ENCODE measurements around the gene IL10RB. TPM values are rescaled to one million over a fixed set of nuclear protein-coding genes. Genes with fewer than 3 reads are reported as not detected.
"Not testable (repeated sequence)": the region's sequence is repeated elsewhere in the genome, so short reads cannot be mapped to it uniquely, and the experiment has no call there.

The IL10RB gene
- total and polyA plus RNA-seq, 5 experiments from 2014 or later = 29.4 to 50.6 (median 44.6) TPM

- peak overlapping the region in 1 of 10 donors; percentile 83 for H3K4me3 Mint-ChIP-seq
- DNase-seq, H3K27me3 Mint-ChIP-seq, H3K9me3 Mint-ChIP-seq, ATAC-seq: not testable (repeated sequence)
- H3K4me1 Mint-ChIP-seq = peaks cover 52 to 92% (median 86%) of the 10 kb centered on the region in 4 donors
- H3K36me3 Mint-ChIP-seq = peaks cover 11 to 55% (median 41%) of the 10 kb centered on the region in 3 donors
- peak overlapping the region in 6 of 10 donors; percentile 7 to 96 (median 91) for H3K27ac Mint-ChIP-seq
- POLR2A ChIA-PET = interaction anchor here (1.6 to 3.6 kb wide), 2 partner anchors 11 to 23 kb away, joined by 5 to 20 read pairs; partner anchors contain the start of gene IL10RB
These were observed 23.3 kb upstream of the IL10RB start for GRCh38 chr21:33242846-33243245.

- DNase-seq = no peak
- Mint-ChIP-seq H3K27ac (peak overlapping the region; percentile 70 to 96 (median 91)), H3K36me3 (peaks cover 15 to 65% (median 44%) of the 10 kb centered on the region in 3 donors), H3K4me3 (peak overlapping the region in 9 of 10 donors; percentile 11 to 83 (median 67)), H3K9me3 (no peaks in the 10 kb centered on the region), H3K4me1 (peaks cover 49 to 89% (median 85%) of the 10 kb centered on the region in 4 donors), H3K27me3 (no peaks in the 10 kb centered on the region)
- POLR2A ChIA-PET = interaction anchor here (1.7 to 3.6 kb wide), 2 partner anchors 12 to 22 kb away, joined by 4 to 20 read pairs; partner anchors contain the start of gene IL10RB
- peak; percentile 38 to 51 for ATAC-seq
These were observed 21.9 kb upstream of the IL10RB start for GRCh38 chr21:33244082-33244778.

- peaks cover 19 to 70% (median 44%) of the 10 kb centered on the region in 3 donors for H3K36me3 Mint-ChIP-seq
- peak overlapping the region; percentile 70 to 96 (median 91) for H3K27ac Mint-ChIP-seq
- DNase-seq (no peak), ATAC-seq (no peak)
- POLR2A ChIA-PET = interaction anchor here (1.7 kb wide), 1 partner anchor 12 kb away, joined by 4 read pairs; no protein-coding TSS in a partner anchor
- peaks cover 50 to 91% (median 86%) of the 10 kb centered on the region in 4 donors for H3K4me1 Mint-ChIP-seq
- no peaks in the 10 kb centered on the region for H3K9me3 Mint-ChIP-seq
- H3K27me3 Mint-ChIP-seq = no peaks in the 10 kb centered on the region
- peak overlapping the region in 9 of 10 donors; percentile 11 to 83 (median 67) for H3K4me3 Mint-ChIP-seq
These were observed 21.4 kb upstream of the IL10RB start for GRCh38 chr21:33244779-33245105.

- H3K27me3 Mint-ChIP-seq = no peaks in the 10 kb centered on the region
- H3K36me3 Mint-ChIP-seq = peaks cover 20 to 77% (median 48%) of the 10 kb centered on the region in 3 donors
- ATAC-seq = no peak
- H3K9me3 Mint-ChIP-seq = no peaks in the 10 kb centered on the region
- DNase-seq = no peak
- H3K4me1 Mint-ChIP-seq = peaks cover 47 to 92% (median 84%) of the 10 kb centered on the region in 4 donors
- POLR2A ChIA-PET = interaction anchor here (0.7 to 1.0 kb wide), 3 partner anchors 11 to 116 kb away, joined by 3 to 4 read pairs (median 4); no protein-coding TSS in a partner anchor
- H3K4me3 Mint-ChIP-seq = peak overlapping the region in 9 of 10 donors; percentile 11 to 81 (median 67)
- H3K27ac Mint-ChIP-seq = peak overlapping the region; percentile 74 to 96 (median 88)
These were observed 20.8 kb upstream of the IL10RB start for GRCh38 chr21:33245289-33245918.

GRCh38 chr21:33246506-33246905 lies 19.7 kb upstream of the IL10RB start:
- Mint-ChIP-seq H3K36me3 (peaks cover 29 to 88% (median 58%) of the 10 kb centered on the region in 3 donors), H3K4me1 (peaks cover 53 to 91% (median 81%) of the 10 kb centered on the region in 4 donors), H3K4me3 (peak overlapping the region in 7 of 10 donors; percentile 18 to 55 (median 46)), H3K27ac (peak overlapping the region; percentile 81 to 95 (median 85)), H3K9me3 (no peaks in the 10 kb centered on the region), H3K27me3 (no peaks in the 10 kb centered on the region)
- no peak for ATAC-seq
- DNase-seq = no peak
- POLR2A ChIA-PET = interaction anchor here (0.8 to 1.0 kb wide), 3 partner anchors 14 to 15 kb away, joined by 3 to 5 read pairs (median 4); no protein-coding TSS in a partner anchor

- peaks cover 29 to 91% (median 57%) of the 10 kb centered on the region in 3 donors for H3K36me3 Mint-ChIP-seq
- POLR2A ChIA-PET = interaction anchor here (0.7 to 1.2 kb wide), 6 partner anchors 11 to 122 kb away, joined by 3 to 6 read pairs (median 4); no protein-coding TSS in a partner anchor
- peaks cover 50 to 87% (median 77%) of the 10 kb centered on the region in 4 donors for H3K4me1 Mint-ChIP-seq
- ATAC-seq (peak; percentile 59 to 64), DNase-seq (no peak)
- no peaks in the 10 kb centered on the region for H3K27me3 Mint-ChIP-seq
- peak overlapping the region in 8 of 10 donors; percentile 26 to 61 (median 49) for H3K4me3 Mint-ChIP-seq
- H3K27ac Mint-ChIP-seq = peak overlapping the region; percentile 78 to 95 (median 85)
- H3K9me3 Mint-ChIP-seq = no peaks in the 10 kb centered on the region
These were observed 19.2 kb upstream of the IL10RB start for GRCh38 chr21:33246963-33247362.

- Mint-ChIP-seq H3K4me3 (peak overlapping the region in 9 of 10 donors; percentile 3 to 61 (median 49)), H3K9me3 (no peaks in the 10 kb centered on the region), H3K27ac (peak overlapping the region; percentile 37 to 95 (median 85)), H3K27me3 (no peaks in the 10 kb centered on the region), H3K4me1 (peaks cover 48 to 82% (median 71%) of the 10 kb centered on the region in 4 donors), H3K36me3 (peaks cover 29 to 94% (median 59%) of the 10 kb centered on the region in 3 donors)
- no peak for ATAC-seq
- no peak for DNase-seq
- POLR2A ChIA-PET = interaction anchor here (0.6 to 1.2 kb wide), 6 partner anchors 11 to 121 kb away, joined by 3 to 6 read pairs (median 4); no protein-coding TSS in a partner anchor
These were observed 18.6 kb upstream of the IL10RB start for GRCh38 chr21:33247599-33247998.

GRCh38 chr21:33249331-33250002 lies 16.7 kb upstream of the IL10RB start:
- H3K4me1 Mint-ChIP-seq = peaks cover 41 to 75% (median 59%) of the 10 kb centered on the region in 4 donors
- no peaks in the 10 kb centered on the region for H3K9me3 Mint-ChIP-seq
- peak overlapping the region in 7 of 10 donors; percentile 27 to 63 (median 44) for H3K4me3 Mint-ChIP-seq
- POLR2A ChIA-PET = interaction anchor here (0.7 to 1.0 kb wide), 3 partner anchors 76 to 472 kb away, joined by 4 to 6 read pairs (median 5); partner anchors contain the start of gene IFNAR1
- ATAC-seq (peak; percentile 35 to 54), DNase-seq (no peak)
- no peaks in the 10 kb centered on the region for H3K27me3 Mint-ChIP-seq
- peak overlapping the region; percentile 76 to 93 (median 89) for H3K27ac Mint-ChIP-seq
- peaks cover 29 to 98% (median 59%) of the 10 kb centered on the region in 3 donors for H3K36me3 Mint-ChIP-seq

- DNase-seq = no peak
- H3K4me3 Mint-ChIP-seq = no peak overlapping the region
- peaks cover 24 to 98% (median 63%) of the 10 kb centered on the region in 3 donors for H3K36me3 Mint-ChIP-seq
- POLR2A ChIA-PET = interaction anchor here (1.5 to 1.6 kb wide), 2 partner anchors 10 to 110 kb away, joined by 6 read pairs; no protein-coding TSS in a partner anchor
- H3K9me3 Mint-ChIP-seq = no peaks in the 10 kb centered on the region
- H3K27me3 Mint-ChIP-seq = no peaks in the 10 kb centered on the region
- peaks cover 36 to 66% (median 57%) of the 10 kb centered on the region in 4 donors for H3K4me1 Mint-ChIP-seq
- no peak for ATAC-seq
- H3K27ac Mint-ChIP-seq = peak overlapping the region in 9 of 10 donors; percentile 13 to 93 (median 84)
These were observed 15.0 kb upstream of the IL10RB start for GRCh38 chr21:33251119-33251518.

GRCh38 chr21:33253382-33253781 lies 12.8 kb upstream of the IL10RB start:
- DNase-seq, H3K9me3 Mint-ChIP-seq, ATAC-seq, H3K27me3 Mint-ChIP-seq, H3K4me3 Mint-ChIP-seq: not testable (repeated sequence)
- Mint-ChIP-seq H3K27ac (peak overlapping the region in 8 of 10 donors; percentile 11 to 79 (median 62)), H3K36me3 (peaks cover 35 to 98% (median 68%) of the 10 kb centered on the region in 3 donors), H3K4me1 (peaks cover 26 to 48% (median 45%) of the 10 kb centered on the region in 4 donors)
- POLR2A ChIA-PET = interaction anchor here (1.2 kb wide), 1 partner anchor 72 kb away, joined by 3 read pairs; the partner anchor contains the start of gene IFNAR1

GRCh38 chr21:33254766-33255165 lies 11.4 kb upstream of the IL10RB start:
- peaks cover 0 to 7% (median 4%) of the 10 kb centered on the region in 9 donors for H3K9me3 Mint-ChIP-seq
- H3K36me3 Mint-ChIP-seq = peaks cover 27 to 93% (median 77%) of the 10 kb centered on the region in 3 donors
- peak overlapping the region in 8 of 10 donors; percentile 19 to 92 (median 78) for H3K27ac Mint-ChIP-seq
- POLR2A ChIA-PET = interaction anchor here (0.6 to 1.3 kb wide), 4 partner anchors 7 to 248 kb away, joined by 3 to 5 read pairs (median 4); partner anchors contain the start of gene IL10RB
- no peak overlapping the region for H3K4me3 Mint-ChIP-seq
- peaks cover 22 to 47% (median 45%) of the 10 kb centered on the region in 4 donors for H3K4me1 Mint-ChIP-seq
- H3K27me3 Mint-ChIP-seq = no peaks in the 10 kb centered on the region
- ATAC-seq (no peak), DNase-seq (no peak)

Measured in naive thymus-derived CD8-positive, alpha-beta T cell (primary cell).